Measurements from ENCODE around the gene CRELD2.

The CRELD2 gene, protein sequence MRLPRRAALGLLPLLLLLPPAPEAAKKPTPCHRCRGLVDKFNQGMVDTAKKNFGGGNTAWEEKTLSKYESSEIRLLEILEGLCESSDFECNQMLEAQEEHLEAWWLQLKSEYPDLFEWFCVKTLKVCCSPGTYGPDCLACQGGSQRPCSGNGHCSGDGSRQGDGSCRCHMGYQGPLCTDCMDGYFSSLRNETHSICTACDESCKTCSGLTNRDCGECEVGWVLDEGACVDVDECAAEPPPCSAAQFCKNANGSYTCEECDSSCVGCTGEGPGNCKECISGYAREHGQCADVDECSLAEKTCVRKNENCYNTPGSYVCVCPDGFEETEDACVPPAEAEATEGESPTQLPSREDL

GRCh38 chr22:49917974-49918910 lies at the start of gene CRELD2, which contains the start of gene ALG12:
Gene CRELD2, plus strand, starts transcription at chr22:49918634. Its CDS starts 136 bp downstream, at chr22:49918770.
Gene ALG12, minus strand, starts transcription at chr22:49918438. Its CDS starts 4,673 bp downstream, at chr22:49913765.
- peak within 1 kb of the TSS; percentile 89 for H3K27ac ChIP-seq

GRCh38 chr22:49869086-49869830 lies 49.2 kb upstream of the CRELD2 start:
- H3K27ac ChIP-seq, result no peak overlapping the region
- no peak for DNase-seq (ENCODE audit: low read depth, low spot score)

More at GRCh38 chr22:49917974-49918910, at the start of gene CRELD2, which contains the start of gene ALG12:
- DNase-seq (ENCODE audit: low read depth, low spot score), result peak; percentile 75

GRCh38 chr22:49869845-49870712 lies 48.4 kb upstream of the CRELD2 start:
- DNase-seq (ENCODE audit: low read depth, low spot score), result no peak
- no peak overlapping the region for H3K27ac ChIP-seq

DNA sequence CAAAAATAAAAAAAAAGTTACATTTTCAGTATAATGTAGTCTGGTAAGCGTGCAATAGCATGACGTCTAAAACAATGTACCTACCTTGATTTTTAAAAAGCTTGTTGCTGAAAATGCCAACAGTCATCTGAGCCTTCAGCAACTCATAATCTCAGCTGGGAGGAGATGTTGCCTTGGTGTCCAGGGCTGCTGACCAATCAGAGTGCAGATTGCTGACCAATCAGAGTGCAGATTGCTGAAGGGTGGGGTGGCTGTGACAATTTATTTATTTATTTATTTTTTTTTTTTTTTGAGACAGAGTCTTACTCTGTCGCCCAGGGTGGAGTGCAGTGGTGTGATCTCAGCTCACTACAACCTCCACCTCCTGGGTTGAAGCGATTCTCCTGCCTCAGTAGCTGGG lies 47.0 kb upstream of the CRELD2 start:
- DNase-seq (ENCODE audit: low read depth, low spot score), result no peak
- no peak overlapping the region for H3K27ac ChIP-seq

DNA sequence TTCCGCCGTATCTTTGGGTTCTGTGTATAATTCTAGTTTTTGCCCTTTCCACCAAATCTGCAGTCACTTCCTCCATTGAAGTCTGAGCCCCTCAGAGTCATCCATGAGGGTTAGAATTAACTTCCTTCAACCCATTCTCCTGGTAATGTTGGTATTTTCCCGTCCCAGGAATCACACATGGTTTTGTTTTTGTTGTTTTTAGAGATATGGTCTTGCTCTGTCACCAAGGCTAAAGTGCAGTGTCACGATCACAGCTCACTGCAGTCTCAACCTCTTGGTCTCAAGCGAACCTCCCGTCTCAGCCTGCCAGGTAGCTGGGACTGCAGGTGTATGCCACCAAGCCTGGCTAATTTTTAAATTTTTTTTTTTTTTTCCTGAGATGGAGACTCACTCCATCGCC lies 46.1 kb upstream of the CRELD2 start:
- H3K27ac ChIP-seq, result no peak overlapping the region
- DNase-seq (ENCODE audit: low read depth, low spot score), result no peak

GRCh38 chr22:49873228-49873940 lies 45.0 kb upstream of the CRELD2 start:
- DNase-seq (ENCODE audit: low read depth, low spot score), result no peak
- H3K27ac ChIP-seq, result no peak overlapping the region

DNA sequence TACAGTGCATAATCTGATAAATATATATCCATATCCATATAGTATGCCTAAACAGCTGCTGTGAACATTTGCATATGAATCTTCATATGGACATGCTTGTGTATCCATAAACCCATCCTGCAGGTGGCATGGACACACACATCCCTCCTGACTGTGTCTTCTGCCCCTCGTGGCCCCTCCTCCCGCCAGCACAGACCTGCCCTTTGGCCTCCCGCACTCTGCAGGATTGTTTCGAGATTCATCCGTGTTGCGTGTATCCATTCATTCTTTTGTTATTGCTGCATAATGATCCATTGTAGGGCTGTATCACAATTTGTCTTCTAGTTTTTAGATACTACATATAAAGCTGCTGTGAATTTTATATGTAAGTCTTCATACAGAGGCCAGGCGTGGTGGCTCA lies 40.8 kb upstream of the CRELD2 start:
- no peak for DNase-seq (ENCODE audit: low read depth, low spot score)

GRCh38 chr22:49878206-49878605 lies 40.2 kb upstream of the CRELD2 start:
- DNase-seq (ENCODE audit: low read depth, low spot score), result no peak
- H3K27ac ChIP-seq, result no peak overlapping the region

More for the DNA sequence above, 40.8 kb upstream of the CRELD2 start:
- H3K27ac ChIP-seq, result no peak overlapping the region

- no peak overlapping the region for H3K27ac ChIP-seq
These were observed 38.6 kb upstream of the CRELD2 start for GRCh38 chr22:49879871-49880270.

DNA sequence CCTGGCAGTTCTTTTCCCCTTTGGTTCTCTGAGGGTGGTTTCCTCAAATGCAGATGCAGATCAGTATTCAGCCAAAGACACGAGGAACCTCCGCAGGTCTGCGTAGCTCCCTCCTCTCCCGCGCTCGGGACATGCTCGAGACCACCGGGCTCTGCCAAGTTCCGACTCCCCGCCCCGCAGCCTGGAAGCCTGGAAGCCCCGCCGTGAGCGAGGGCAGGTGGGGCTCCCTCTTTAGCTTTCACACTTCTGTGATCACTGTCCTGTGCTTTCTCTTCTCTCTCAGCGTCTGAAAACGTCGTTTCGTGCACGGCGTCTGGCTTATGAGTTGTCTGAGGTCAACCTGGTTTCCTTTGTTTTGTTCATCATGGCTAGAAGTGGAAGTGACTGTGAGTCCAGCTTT lies 38.2 kb upstream of the CRELD2 start:
- no peak for DNase-seq (ENCODE audit: low read depth, low spot score)
- no peak overlapping the region for H3K27ac ChIP-seq

More at GRCh38 chr22:49879871-49880270, 38.6 kb upstream of the CRELD2 start:
- no peak for DNase-seq (ENCODE audit: low read depth, low spot score)

DNA sequence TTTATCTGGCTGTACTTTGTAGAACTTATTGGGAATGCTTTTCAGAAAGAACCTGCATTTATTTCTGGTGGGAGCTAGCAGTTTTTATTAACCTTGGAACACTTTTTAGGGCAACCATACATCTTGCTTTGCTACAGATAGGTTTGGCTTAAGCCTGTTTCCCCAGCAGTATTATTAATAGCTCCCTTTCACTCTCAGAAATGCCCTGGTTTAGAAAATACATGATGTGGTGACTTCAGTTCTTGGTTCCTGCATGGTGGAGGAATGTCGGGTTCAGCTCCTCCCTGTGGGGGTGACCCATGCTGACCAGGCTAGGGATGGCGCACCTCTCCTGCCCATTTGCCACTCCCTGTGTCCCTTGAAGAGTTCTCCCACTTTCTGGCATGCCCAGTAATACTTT lies 36.6 kb upstream of the CRELD2 start:
- no peak overlapping the region for H3K27ac ChIP-seq
- no peak for DNase-seq (ENCODE audit: low read depth, low spot score)

DNA sequence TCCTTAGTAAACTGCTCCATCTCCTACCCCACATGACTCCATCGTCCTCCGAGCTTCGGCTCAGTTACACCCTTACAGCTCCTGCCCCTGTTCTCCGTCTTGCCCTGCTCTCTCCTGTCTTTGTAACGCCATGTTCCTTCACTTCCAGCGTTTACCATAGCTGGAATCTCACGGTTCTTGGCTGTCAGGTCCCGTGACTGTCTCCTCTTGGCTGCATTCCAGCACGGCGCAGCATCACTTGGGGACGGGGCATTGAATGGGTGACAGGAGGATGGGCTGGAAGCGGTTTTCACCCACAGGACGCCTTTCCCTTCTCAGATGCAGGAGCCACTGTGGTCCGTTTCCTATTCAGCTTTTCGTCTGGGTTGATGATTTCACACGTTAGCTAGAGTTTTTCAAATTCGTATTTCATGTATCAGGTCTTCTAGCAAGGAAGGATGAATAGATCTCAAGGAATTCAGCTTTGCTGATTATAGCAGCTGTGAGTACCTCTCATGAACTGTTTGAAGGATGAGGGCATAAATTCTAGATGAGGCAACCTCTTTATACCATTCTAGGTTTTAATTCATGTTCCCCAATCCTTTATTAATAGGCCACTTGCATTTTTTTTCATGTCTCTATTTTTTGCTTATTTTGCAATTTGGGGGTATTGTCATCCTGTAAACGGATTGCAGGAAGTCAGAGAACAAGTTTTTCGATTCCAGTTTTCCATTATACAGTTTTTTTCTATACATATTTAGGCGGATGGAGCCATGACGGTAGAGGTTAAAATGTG lies 35.7 kb upstream of the CRELD2 start:
- no peak overlapping the region for H3K27ac ChIP-seq

DNA sequence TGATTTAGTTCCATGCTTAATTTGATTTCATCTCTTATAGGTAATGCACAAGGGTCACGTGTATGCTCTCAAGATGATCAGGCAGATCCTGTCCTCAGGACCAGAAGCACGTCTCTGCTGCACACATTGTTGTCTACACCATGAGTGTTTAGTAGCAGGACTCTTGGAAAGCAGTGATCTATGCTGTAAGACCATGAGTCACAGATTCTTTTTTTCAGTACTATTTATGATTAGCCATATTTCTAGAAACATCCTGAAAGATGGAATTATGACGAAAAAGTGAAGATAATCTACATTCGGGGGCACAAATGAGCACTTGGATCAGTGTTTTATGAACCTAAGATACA lies 35.2 kb upstream of the CRELD2 start:
- no peak for DNase-seq (ENCODE audit: low read depth, low spot score)

More for the DNA sequence above, 35.7 kb upstream of the CRELD2 start:
- DNase-seq (ENCODE audit: low read depth, low spot score), result no peak

DNA sequence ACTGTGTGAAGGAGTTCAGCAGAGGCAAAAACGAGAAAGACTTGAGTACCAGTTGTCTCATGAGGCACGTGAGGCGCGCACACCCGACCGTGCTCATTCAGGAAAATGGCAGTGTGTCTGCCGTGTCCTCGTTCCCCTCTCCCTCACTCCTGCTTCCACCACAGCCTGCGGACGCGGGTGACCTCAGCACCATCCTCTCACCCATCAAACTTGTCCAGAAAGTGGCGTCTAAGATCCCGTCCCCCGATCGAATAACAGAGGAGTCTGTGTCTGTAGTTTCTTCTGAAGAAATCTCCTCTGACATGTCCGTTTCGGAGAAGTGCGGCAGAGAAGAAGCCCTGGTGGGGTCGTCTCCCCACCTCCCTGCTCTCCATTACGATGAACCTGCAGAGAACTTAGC lies 34.4 kb upstream of the CRELD2 start:
- no peak overlapping the region for H3K27ac ChIP-seq
- DNase-seq (ENCODE audit: low read depth, low spot score), result no peak

More for the DNA sequence above, 35.2 kb upstream of the CRELD2 start:
- H3K27ac ChIP-seq, result no peak overlapping the region

DNA sequence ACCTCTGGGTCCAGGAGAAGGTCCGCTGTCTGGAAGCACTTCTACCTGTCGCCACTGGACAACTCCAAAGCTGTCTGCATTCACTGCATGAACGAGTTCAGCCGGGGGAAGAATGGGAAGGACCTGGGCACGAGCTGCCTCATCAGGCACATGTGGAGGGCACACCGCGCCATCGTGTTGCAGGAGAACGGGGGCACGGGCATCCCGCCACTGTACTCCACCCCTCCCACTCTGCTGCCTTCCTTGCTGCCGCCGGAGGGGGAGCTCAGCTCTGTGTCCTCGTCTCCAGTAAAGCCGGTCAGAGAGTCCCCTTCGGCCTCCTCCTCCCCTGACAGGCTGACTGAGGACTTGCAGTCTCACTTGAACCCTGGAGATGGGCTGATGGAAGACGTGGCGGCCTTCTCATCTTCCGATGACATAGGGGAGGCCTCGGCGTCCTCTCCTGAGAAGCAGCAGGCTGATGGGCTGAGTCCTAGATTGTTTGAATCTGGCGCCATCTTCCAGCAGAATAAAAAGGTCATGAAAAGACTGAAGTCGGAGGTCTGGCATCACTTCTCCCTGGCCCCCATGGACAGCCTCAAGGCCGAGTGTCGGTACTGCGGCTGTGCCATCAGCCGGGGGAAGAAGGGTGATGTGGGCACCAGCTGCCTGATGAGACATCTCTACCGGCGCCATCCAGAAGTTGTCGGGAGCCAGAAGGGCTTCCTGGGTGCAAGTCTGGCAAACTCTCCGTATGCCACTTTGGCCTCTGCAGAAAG lies 33.8 kb upstream of the CRELD2 start:
- no peak overlapping the region for H3K27ac ChIP-seq
- DNase-seq (ENCODE audit: low read depth, low spot score), result no peak

DNA sequence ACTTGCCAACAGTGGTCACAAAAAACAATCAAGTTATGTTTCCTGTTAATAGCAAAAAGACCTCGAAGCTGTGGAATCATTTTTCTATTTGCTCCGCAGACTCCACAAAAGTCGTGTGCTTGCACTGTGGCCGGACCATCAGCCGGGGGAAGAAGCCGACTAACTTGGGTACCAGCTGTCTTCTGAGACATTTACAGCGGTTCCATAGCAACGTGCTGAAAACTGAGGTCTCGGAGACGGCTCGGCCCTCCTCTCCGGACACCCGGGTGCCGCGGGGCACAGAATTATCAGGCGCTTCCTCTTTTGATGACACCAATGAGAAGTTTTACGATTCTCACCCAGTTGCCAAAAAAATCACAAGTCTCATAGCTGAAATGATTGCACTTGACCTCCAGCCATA lies 33.2 kb upstream of the CRELD2 start:
- H3K27ac ChIP-seq, result no peak overlapping the region
- no peak for DNase-seq (ENCODE audit: low read depth, low spot score)

DNA sequence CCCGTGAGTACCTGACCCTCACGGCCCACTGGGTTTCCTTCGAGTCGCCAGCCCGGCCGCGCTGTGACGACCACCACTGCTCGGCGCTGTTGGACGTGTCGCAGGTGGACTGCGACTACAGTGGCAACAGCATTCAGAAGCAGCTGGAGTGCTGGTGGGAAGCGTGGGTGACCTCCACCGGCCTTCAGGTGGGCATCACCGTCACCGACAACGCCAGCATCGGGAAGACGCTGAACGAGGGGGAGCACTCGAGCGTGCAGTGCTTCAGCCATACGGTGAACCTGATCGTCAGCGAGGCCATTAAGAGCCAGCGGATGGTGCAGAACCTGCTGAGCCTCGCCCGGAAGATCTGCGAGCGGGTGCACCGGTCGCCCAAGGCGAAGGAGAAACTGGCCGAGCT lies 32.6 kb upstream of the CRELD2 start:
- no peak overlapping the region for H3K27ac ChIP-seq
- DNase-seq (ENCODE audit: low read depth, low spot score), result no peak

All from epithelial cell of prostate (primary cell).